ENCODE data around the gene GNAI1. TPM values are rescaled to one million over a fixed set of nuclear protein-coding genes. Genes with fewer than 3 reads are reported as not detected.

GNAI1 gene
- total RNA-seq, 6 experiments from 2014 or later, result 10.9 to 21.5 (median 16.5) TPM

DNA sequence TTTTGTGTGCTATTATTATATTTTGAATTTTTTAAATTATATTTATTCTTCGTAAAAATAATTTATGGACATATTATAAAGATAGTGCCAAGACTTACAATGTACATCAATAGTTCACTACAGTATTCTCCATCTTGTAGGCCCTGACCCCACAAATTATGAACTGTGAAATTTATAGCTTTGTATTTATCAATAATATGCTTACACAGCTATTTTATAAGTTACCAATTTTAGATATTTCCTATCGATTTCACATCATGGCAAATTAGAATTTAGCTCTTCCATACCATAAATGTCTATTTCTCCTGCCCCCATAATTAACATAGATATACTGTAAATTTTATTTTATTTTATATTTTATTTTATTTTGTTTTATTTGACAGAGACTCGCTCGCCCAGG, 34.4 kb upstream of the GNAI1 start:
- Histone ChIP-seq H3K9me3 (no peaks in the 10 kb centered on the region), H3K27ac (no peak overlapping the region), H3K4me1 (no peaks in the 10 kb centered on the region), H3K4me3 (no peak overlapping the region), H3K36me3 (no peaks in the 10 kb centered on the region), H3K27me3 (no peaks in the 10 kb centered on the region)
- intact Hi-C loops (cut with DNase I), result no loop called here
- DNase-seq, result no peak
- WGBS (ENCODE audit: insufficient coverage, low coverage, low lambda C conversion rate, missing lambda C conversion rate), result 70% methylated on average over 2 of the region's 4 CpGs
- TF ChIP-seq, protein P1, sequence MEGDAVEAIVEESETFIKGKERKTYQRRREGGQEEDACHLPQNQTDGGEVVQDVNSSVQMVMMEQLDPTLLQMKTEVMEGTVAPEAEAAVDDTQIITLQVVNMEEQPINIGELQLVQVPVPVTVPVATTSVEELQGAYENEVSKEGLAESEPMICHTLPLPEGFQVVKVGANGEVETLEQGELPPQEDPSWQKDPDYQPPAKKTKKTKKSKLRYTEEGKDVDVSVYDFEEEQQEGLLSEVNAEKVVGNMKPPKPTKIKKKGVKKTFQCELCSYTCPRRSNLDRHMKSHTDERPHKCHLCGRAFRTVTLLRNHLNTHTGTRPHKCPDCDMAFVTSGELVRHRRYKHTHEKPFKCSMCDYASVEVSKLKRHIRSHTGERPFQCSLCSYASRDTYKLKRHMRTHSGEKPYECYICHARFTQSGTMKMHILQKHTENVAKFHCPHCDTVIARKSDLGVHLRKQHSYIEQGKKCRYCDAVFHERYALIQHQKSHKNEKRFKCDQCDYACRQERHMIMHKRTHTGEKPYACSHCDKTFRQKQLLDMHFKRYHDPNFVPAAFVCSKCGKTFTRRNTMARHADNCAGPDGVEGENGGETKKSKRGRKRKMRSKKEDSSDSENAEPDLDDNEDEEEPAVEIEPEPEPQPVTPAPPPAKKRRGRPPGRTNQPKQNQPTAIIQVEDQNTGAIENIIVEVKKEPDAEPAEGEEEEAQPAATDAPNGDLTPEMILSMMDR (IDR thresholded peaks at IDR 0.05), result no peak
- no peak for TF ChIP-seq POLR2A (IDR thresholded peaks at IDR 0.05)
- no peak for ATAC-seq

DNA sequence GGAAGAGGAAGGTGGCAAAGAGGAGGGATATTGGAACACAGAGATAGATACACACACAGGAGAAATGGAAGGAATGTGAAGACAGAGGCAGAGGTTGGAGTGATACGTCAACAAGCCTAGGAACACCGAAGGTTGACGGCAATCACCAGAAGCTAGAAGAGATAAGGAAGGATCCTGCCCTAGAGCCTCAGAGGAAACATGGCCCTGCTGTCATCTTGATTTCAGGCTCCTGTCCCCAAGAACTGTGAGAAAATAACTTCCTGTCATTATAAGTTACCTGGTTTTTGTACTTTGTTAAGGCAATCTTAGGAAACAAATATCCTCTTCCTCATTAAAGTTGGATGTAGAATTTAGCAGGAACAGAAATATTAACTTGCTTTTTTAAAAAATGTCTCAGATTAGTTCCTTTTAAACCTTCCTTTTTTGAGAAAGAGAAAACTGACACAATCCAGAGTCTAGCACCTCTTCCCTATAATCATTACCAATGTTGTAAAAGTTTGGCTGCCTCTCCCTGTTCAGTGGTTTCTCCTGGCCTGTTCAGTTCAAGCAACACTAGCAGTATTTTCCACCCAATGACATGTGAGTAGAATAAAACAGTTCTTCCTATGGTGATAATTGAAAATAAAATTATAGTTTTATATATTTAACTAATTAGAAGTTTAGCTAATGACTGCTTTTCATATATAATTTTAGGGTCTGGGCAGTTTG, 28.8 kb upstream of the GNAI1 start:
- Histone ChIP-seq H3K27me3 (no peaks in the 10 kb centered on the region), H3K9me3 (no peaks in the 10 kb centered on the region), H3K27ac (no peak overlapping the region), H3K4me3 (no peak overlapping the region), H3K4me1 (peaks cover 0 to 7% (median 0%) of the 10 kb centered on the region in 4 donors), H3K36me3 (no peaks in the 10 kb centered on the region)
- ATAC-seq (peak; percentile 52 to 75 (median 62)), DNase-seq (no peak)
- intact Hi-C loops (cut with DNase I), result no loop called here
- WGBS (ENCODE audit: insufficient coverage, low coverage, low lambda C conversion rate, missing lambda C conversion rate), result 66% methylated on average over 3 of the region's 3 CpGs
- TF ChIP-seq POLR2A (IDR thresholded peaks at IDR 0.05), result no peak
- TF ChIP-seq, protein P1 (IDR thresholded peaks at IDR 0.05), result no peak

DNA sequence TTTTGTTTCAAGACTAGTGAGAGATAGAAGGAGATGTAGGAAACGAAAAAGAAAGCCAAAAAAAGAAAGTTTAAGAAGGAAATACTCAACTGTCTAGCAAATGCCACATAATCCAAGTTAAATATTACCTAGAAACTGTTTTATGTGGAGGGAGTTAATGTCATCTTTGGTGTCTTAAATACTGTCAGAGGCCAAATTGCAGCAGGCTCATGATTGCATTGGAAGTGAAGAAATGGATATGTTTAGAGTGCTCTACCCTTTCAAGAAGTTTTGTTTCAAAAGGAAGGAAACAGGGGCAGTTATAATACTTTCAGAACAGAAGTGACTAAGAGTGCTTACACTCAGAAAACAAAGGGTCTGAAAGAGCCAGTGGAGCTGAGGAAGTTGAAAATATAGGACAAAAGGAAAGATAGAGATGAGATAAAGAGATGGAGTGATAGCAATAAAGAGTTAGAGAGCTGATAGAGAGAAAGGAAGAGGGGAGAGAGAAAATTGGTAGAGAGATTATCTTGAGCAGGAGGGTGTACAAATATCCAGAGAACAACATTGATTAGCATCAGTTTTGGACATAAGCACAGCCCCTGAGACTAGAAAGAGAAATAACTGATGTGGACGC, 28.0 kb upstream of the GNAI1 start:
- 49% methylated on average over 2 of the region's 2 CpGs for WGBS (ENCODE audit: insufficient coverage, low coverage, low lambda C conversion rate, missing lambda C conversion rate)
- no peak overlapping the region for H3K27ac ChIP-seq
- intact Hi-C loops (cut with DNase I), result no loop called here
- H3K9me3 ChIP-seq, result no peaks in the 10 kb centered on the region
- DNase-seq, result no peak
- H3K4me1 ChIP-seq, result peaks cover 0 to 7% (median 0%) of the 10 kb centered on the region in 4 donors
- peak; percentile 47 to 61 (median 54) for ATAC-seq
- no peak for TF ChIP-seq POLR2A (IDR thresholded peaks at IDR 0.05)
- TF ChIP-seq, protein P1 (IDR thresholded peaks at IDR 0.05), result no peak
- H3K36me3 ChIP-seq, result no peaks in the 10 kb centered on the region
- no peaks in the 10 kb centered on the region for H3K27me3 ChIP-seq
- no peak overlapping the region for H3K4me3 ChIP-seq

DNA sequence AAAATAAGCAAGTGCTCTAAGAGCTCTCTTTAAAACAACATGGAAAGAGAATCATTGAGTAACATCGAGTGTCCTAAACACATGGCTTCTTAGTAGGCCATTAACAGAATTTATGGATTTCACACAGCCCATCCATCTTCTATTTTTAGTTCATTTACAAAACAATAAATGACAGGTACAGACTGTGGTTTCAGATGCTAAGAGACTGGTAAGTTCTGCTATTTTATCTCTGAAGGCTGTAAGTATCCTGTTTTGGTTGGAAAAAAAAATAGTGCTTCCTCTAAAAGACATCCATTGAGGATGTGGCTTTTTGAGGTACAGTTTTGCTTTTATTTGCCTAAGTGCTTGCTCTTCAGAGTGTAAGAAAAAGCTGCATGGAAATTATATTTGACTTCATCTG, 27.4 kb upstream of the GNAI1 start:
- H3K27ac ChIP-seq, result no peak overlapping the region
- peak in 2 of 4 donors; percentile 37 to 49 for ATAC-seq

More for the DNA sequence above, 27.4 kb upstream of the GNAI1 start:
- intact Hi-C loops (cut with DNase I), result no loop called here
- H3K9me3 ChIP-seq, result no peaks in the 10 kb centered on the region
- no peaks in the 10 kb centered on the region for H3K27me3 ChIP-seq
- H3K4me1 ChIP-seq, result peaks cover 0 to 7% (median 0%) of the 10 kb centered on the region in 4 donors
- no peaks in the 10 kb centered on the region for H3K36me3 ChIP-seq
- no peak overlapping the region for H3K4me3 ChIP-seq
- no peak for TF ChIP-seq POLR2A (IDR thresholded peaks at IDR 0.05)
- TF ChIP-seq, protein P1 (IDR thresholded peaks at IDR 0.05), result no peak
- 33% methylated on average over 1 of the region's 1 CpG for WGBS (ENCODE audit: insufficient coverage, low coverage, low lambda C conversion rate, missing lambda C conversion rate)
- no peak for DNase-seq

Measured in right lobe of liver (tissue), 6 donors.